Lower leg skin (tissue), 4 donors: ENCODE results near the gene SLC35F2. TPM values are rescaled to one million over a fixed set of nuclear protein-coding genes. Genes with fewer than 3 reads are reported as not detected.
"Not testable (repeated sequence)": the region's sequence is repeated elsewhere in the genome, so short reads cannot be mapped to it uniquely, and the experiment has no call there.

Source experiments
- DNase-seq, 2 donors: peaks; one replicate each; pipeline ENCODE4 v3.0.0-alpha.2; 2019; ENCODE audit warnings: low spot score in 2 of 2
- H3K4me3 ChIP-seq: fragments of 200-600 bp; sonication (generic); 2 replicates; pipeline ENCODE4 v1.5.1; 2017; ENCODE audit warnings: mild to moderate bottlenecking, low read depth; ENCODE audit not compliant: poor library complexity, severe bottlenecking
- POLR2A ChIP-seq, 2 donors: fragments of 450-650 bp; IDR thresholded peaks; one replicate each; pipeline ENCODE4 v1.6.1; 2016 to 2017; ENCODE audit warnings: antibody characterized with exemption in 2 of 2, mild to moderate bottlenecking in 1 of 2, moderate library complexity in 1 of 2
- WGBS, 2 donors: methylation state at CpG; one replicate each; pipeline ENCODE4 v1.1.5; 2018; 5-methylcytosine and 5-hydroxymethylcytosine counted together
- intact Hi-C: fragments of 100-400 bp; cut with DNase I; formaldehyde crosslinking; loops from one replicate; pipeline ENCODE4 v1.15.0; 2023; ENCODE audit warnings: low total_unique reads
- total RNA-seq, 4 donors: library from RNA; depleted of rRNA; stranded (reverse); fragments of >200 nt; gene quantifications; one replicate each; pipeline ENCODE4 v1.1.0, GENCODE V29; 2016
- TF ChIP-seq, protein P1 (sequence below), 3 donors: fragments of 450-650 bp; IDR thresholded peaks; one replicate each; pipeline ENCODE4 v1.5.1; 2016; ENCODE audit warnings: antibody characterized with exemption in 3 of 3, mild to moderate bottlenecking in 3 of 3, moderate library complexity in 2 of 3

The SLC35F2 gene
- total RNA-seq, 4 donors from 2014 or later: 32.7 to 51.7 (median 42.0) TPM

- 54 to 55% methylated on average over 4 of the region's 4 CpGs for WGBS, 2 donors
- H3K4me3 ChIP-seq: no peak overlapping the region
- TF ChIP-seq, protein P1, sequence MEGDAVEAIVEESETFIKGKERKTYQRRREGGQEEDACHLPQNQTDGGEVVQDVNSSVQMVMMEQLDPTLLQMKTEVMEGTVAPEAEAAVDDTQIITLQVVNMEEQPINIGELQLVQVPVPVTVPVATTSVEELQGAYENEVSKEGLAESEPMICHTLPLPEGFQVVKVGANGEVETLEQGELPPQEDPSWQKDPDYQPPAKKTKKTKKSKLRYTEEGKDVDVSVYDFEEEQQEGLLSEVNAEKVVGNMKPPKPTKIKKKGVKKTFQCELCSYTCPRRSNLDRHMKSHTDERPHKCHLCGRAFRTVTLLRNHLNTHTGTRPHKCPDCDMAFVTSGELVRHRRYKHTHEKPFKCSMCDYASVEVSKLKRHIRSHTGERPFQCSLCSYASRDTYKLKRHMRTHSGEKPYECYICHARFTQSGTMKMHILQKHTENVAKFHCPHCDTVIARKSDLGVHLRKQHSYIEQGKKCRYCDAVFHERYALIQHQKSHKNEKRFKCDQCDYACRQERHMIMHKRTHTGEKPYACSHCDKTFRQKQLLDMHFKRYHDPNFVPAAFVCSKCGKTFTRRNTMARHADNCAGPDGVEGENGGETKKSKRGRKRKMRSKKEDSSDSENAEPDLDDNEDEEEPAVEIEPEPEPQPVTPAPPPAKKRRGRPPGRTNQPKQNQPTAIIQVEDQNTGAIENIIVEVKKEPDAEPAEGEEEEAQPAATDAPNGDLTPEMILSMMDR (IDR thresholded peaks at IDR 0.05): no peak
- no peak for TF ChIP-seq POLR2A (IDR thresholded peaks at IDR 0.05)
- intact Hi-C loops: no loop called here
- no peak for DNase-seq
These were observed 6.0 kb upstream of the SLC35F2 start for GRCh38 chr11:107864591-107864990.

- no peak for DNase-seq
- 76 to 84% methylated on average over 2 of the region's 2 CpGs for WGBS, 2 donors
- intact Hi-C loops: no loop called here
- TF ChIP-seq, protein P1 (IDR thresholded peaks at IDR 0.05): no peak
- no peak for TF ChIP-seq POLR2A (IDR thresholded peaks at IDR 0.05)
- H3K4me3 ChIP-seq: no peak overlapping the region
These were observed 2.1 kb upstream of the SLC35F2 start for GRCh38 chr11:107860688-107861087.

GRCh38 chr11:107860240-107860620 lies 1.6 kb upstream of the SLC35F2 start:
- intact Hi-C loops, H3K4me3 ChIP-seq, DNase-seq: not testable (repeated sequence)
- WGBS, 2 donors: 79 to 85% methylated on average over 15 of the region's 15 CpGs

DNA sequence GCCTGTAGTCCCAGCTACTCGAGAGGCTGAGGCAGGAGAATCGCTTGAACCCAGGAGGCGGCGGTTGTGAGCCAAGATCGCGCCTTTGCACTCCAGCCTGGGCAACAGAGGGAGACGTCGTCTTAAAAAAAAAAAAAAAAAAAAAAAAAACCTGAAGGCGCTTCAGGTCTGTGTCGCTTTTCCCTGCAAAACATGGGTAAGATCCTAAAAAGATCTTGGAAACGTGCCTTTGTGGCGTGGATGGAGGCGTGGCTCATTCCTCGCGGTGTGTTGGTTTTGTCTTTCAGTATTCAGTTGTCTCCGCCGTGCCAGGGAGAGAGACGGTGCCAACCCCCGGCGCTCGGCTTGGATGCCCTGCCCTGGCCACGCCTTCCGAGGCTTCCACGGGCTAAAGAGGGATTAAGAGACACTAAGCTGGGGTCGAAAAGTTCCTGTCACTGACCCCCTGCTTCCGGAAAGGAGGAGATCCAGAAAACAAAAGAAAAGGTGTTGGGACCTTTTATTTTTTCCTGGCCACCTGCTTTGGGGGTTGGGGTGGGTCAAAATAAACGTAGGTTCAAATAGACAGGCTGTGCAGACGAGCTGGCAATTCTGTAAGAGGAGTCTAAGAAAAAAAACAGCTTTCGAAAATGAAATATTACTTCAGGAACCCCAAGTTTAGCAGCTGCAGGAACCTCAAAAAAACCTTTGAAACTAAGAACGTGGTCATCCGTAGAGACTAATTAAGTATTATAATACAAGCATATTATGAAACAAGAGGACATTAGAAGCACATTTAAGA lies 1.1 kb upstream of the SLC35F2 start:
- TF ChIP-seq, protein P1 (IDR thresholded peaks at IDR 0.05): no peak
- no peak for TF ChIP-seq POLR2A (IDR thresholded peaks at IDR 0.05)
- no peak overlapping the region for H3K4me3 ChIP-seq
- intact Hi-C loops: no loop called here
- peak; percentile 64 to 90 for DNase-seq
- 1 to 2% methylated on average over 31 of the region's 31 CpGs for WGBS, 2 donors

- H3K4me3 ChIP-seq: peak overlapping the region; percentile 88
- TF ChIP-seq, protein P1 (IDR thresholded peaks at IDR 0.05): no peak
- TF ChIP-seq POLR2A (IDR thresholded peaks at IDR 0.05): no peak
- WGBS, 2 donors: 29 to 30% methylated on average over 15 to 16 of the region's 16 CpGs
- intact Hi-C loops: no loop called here
- DNase-seq: no peak
These were observed 904 bp downstream of the SLC35F2 start for GRCh38 chr11:107857550-107858216.

GRCh38 chr11:107856981-107857517 lies 1.5 kb downstream of the SLC35F2 start:
- DNase-seq: peak; percentile 27 to 81
- 12 to 25% methylated on average over 7 of the region's 7 CpGs for WGBS, 2 donors
- intact Hi-C loops: no loop called here
- TF ChIP-seq, protein P1 (IDR thresholded peaks at IDR 0.05): no peak
- no peak for TF ChIP-seq POLR2A (IDR thresholded peaks at IDR 0.05)
- no peak overlapping the region for H3K4me3 ChIP-seq
